Duodenal mucosa (tissue), 2 donors: ENCODE data around the gene RCSD1.

ENCODE experiments used
- H3K27ac ChIP-seq: one replicate; pipeline ENCODE4 v1.7.0; 2013; ENCODE audit warnings: low read depth, low read length
- H3K27me3 ChIP-seq, 2 donors: one replicate each; pipeline ENCODE4 v1.7.0; 2013; ENCODE audit warnings: low read length in 2 of 2, control low read depth in 1 of 2; ENCODE audit not compliant: insufficient read depth in 2 of 2, control insufficient read depth in 1 of 2
- H3K36me3 ChIP-seq, 2 donors: one replicate each; pipeline ENCODE4 v1.7.0; 2013; ENCODE audit warnings: low read length in 2 of 2, control low read depth in 1 of 2; ENCODE audit not compliant: insufficient read depth in 2 of 2, control insufficient read depth in 1 of 2
- H3K4me1 ChIP-seq, 2 donors: one replicate each; pipeline ENCODE4 v1.7.0; 2013; ENCODE audit warnings: low read length in 2 of 2, control low read depth in 1 of 2; ENCODE audit not compliant: insufficient read depth in 2 of 2, control insufficient read depth in 1 of 2
- H3K4me3 ChIP-seq, 2 donors: one replicate each; pipeline ENCODE4 v1.7.0; 2013; ENCODE audit warnings: low read length in 2 of 2, low read depth in 1 of 2
- H3K9ac ChIP-seq, 2 donors: one replicate each; pipeline ENCODE4 v1.7.0; 2013; ENCODE audit warnings: low read length in 2 of 2, low read depth in 1 of 2
- H3K9me3 ChIP-seq, 2 donors: one replicate each; pipeline ENCODE4 v1.7.0; 2013; ENCODE audit warnings: low read length in 2 of 2, control low read depth in 1 of 2; ENCODE audit not compliant: control insufficient read depth in 1 of 2

Gene RCSD1

DNA sequence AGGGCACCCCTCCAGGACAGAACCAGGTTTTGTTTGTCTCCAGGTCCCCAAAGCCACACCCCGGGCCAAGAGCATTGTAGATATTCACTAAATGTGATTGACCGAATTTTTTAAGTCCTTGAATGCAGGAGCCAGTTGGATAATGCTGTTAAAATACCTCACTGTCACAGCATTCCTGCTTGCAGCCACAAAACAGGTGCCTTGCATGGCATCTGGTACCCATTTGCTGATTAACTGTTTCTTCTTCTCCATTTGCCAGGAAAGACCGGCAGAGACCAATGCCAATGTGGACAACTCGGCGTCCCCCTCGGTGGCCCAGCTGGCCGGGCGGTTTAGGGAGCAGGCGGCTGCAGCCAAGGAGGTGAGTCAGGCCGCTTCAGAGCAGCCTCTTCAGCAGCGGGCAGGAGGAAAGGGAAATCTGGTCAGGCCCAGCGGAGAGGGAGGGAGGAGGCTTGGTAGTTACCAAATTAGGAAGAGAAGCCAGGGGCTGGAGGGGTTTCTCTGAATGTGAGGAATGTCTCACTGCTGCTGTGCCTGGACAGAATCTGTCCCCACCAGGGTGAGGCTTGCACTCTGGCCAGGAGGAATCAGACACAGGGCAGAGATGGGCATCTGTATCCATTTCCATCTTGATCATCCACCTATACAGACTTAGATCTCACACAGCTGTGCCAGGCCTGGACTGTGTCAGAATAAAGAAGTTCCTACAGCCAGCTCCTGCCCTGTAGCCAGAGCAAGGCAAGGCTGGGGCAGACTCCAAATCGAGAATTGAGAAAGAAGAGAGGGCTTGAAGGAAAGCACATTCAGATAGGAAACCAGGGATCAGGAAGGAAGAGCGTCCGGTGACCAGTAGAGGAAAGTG is 53.8 kb downstream of the RCSD1 start:
- no peak overlapping the region for H3K4me3 ChIP-seq
- no peak overlapping the region for H3K27ac ChIP-seq
- peaks cover 15 to 16% of the 10 kb centered on the region in 2 donors for H3K4me1 ChIP-seq
- no peak overlapping the region for H3K9ac ChIP-seq
- H3K9me3 ChIP-seq: no peaks in the 10 kb centered on the region
- no peaks in the 10 kb centered on the region for H3K27me3 ChIP-seq
- H3K36me3 ChIP-seq: peaks cover 3 to 17% of the 10 kb centered on the region in 2 donors

DNA sequence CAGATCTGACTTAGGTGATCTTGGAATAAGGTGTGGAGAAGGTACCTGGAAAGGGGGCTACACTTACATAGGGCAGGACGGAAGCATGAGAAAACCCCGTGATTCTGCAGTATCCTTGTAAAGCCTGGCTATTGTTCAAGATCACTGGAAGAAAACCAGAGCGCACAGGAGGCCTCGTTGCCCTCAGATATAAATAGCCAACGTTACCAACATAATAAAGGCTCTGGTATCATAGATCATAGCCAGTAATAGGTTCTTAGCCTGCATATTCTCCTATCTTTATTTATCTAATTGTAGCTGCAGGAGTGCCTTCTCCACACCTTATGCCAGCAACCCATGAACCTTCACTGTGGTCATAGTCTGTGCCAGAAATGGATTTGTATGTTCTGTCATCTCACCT is 55.8 kb downstream of the RCSD1 start:
- H3K4me1 ChIP-seq: peaks cover 11 to 12% of the 10 kb centered on the region in 2 donors
- H3K4me3 ChIP-seq: no peak overlapping the region
- no peaks in the 10 kb centered on the region for H3K27me3 ChIP-seq
- no peak overlapping the region for H3K27ac ChIP-seq
- H3K36me3 ChIP-seq: peaks cover 4 to 17% of the 10 kb centered on the region in 2 donors
- no peak overlapping the region for H3K9ac ChIP-seq
- no peaks in the 10 kb centered on the region for H3K9me3 ChIP-seq

DNA sequence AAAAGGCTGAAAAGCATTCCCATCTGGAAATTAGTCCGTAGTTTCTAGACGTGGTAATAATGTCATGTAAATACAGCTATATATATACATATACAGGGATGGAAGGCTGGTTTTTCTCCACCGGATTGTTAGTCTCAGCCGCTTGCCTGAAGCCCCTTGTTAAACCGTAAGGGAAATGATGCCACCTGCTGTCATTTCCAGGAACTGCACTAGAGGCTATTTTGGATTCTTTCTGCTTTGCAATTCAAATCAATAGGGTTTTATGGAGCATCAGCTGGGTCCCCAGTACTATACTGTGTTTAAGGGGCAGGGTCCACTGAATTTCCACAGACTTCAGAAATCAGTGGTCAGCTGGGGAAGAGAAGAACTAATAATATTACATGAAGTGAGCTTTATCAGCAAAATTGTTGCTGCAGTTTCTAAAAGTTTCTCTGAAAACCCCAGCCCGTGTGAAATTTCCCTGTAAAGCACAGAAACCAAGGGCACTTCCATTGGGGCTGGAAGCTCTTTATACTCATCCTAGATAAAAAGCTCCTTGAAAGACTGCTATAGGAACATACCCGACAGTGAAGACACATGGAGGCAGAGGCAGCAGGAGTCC is 58.0 kb downstream of the RCSD1 start:
- Histone ChIP-seq H3K9ac (no peak overlapping the region), H3K4me1 (peaks cover 4 to 7% of the 10 kb centered on the region in 2 donors)

DNA sequence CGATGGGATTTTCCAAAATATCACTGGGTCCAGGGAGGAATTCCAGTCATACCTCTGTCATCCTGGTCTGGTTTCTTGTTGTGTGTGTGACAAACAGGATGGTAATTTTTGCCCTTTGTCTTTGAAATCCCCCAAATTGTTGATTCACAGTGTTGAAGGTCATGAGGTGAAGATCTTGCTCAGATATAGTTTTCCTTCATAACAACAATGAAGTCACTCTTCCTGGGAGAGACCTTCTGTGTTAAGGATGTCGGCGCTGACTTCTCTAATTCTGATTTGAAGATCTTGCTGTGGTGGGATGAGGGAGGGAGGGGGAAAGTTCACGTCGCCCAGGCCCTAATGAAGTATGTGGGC is 59.5 kb downstream of the RCSD1 start:
- Histone ChIP-seq H3K27ac (no peak overlapping the region), H3K36me3 (peaks cover 9 to 42% of the 10 kb centered on the region in 2 donors)

More for the DNA sequence above, 58.0 kb downstream of the RCSD1 start:
- Histone ChIP-seq H3K27ac (no peak overlapping the region), H3K27me3 (no peaks in the 10 kb centered on the region), H3K36me3 (peaks cover 9 to 31% of the 10 kb centered on the region in 2 donors), H3K9me3 (no peaks in the 10 kb centered on the region), H3K4me3 (no peak overlapping the region)

DNA sequence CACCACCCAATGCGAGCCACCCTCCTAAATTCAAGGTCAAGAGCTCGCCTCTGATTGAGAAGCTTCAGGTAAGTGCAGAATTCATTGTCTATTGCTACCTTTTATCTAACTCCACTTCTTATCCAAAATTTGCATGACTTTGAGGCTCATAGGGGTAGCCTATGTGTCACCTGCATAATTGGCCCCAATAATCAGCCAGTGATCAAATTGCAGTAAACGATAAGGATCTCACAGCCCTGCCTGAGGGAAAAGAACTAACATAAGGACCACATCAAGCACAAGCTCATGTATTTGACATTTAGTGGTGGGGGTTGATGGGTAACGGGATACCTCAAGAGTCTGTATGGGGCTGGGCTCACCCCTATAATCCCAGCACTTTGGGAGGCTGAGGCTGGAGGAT is 60.0 kb downstream of the RCSD1 start:
- peaks cover 4% of the 10 kb centered on the region in 2 donors for H3K4me1 ChIP-seq
- no peak overlapping the region for H3K4me3 ChIP-seq
- peaks cover 9 to 46% of the 10 kb centered on the region in 2 donors for H3K36me3 ChIP-seq
- H3K27ac ChIP-seq: no peak overlapping the region
- H3K9me3 ChIP-seq: no peaks in the 10 kb centered on the region
- H3K9ac ChIP-seq: no peak overlapping the region
- H3K27me3 ChIP-seq: no peaks in the 10 kb centered on the region

More for the DNA sequence above, 59.5 kb downstream of the RCSD1 start:
- Histone ChIP-seq H3K9ac (no peak overlapping the region), H3K4me1 (peaks cover 4% of the 10 kb centered on the region in 2 donors), H3K9me3 (no peaks in the 10 kb centered on the region), H3K27me3 (no peaks in the 10 kb centered on the region), H3K4me3 (no peak overlapping the region)

DNA sequence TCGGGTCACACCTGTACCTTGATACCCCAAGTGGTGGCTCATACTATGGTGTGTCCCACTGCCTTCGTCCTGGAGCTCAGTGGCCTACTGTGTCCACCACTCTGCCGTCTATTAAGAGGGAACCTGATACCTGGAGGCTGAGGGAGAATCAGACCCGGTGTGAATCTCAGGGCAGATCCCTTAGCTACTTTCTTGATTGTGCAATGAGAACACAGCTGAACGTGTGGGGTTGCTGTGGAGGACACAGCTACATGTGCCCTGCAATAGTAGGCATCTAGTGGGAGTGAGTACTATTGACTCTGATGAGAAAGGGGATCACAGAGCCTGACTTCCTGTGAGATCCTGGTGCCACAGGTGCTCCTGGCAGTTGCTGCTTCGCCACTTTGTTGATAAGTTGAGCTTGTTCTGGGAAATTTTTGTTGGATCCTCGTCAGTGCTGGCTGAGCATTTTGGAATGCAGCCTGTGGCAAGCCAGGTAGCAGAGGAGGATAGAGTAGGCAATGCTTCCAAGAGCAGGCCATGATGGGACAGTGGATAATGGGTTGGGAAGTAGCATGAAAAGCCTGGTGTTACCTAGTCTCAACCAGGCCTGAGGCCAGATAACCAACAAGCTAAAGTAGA is 63.5 kb downstream of the RCSD1 start:
- H3K4me3 ChIP-seq: no peak overlapping the region
- no peak overlapping the region for H3K27ac ChIP-seq
- no peaks in the 10 kb centered on the region for H3K27me3 ChIP-seq
- H3K9me3 ChIP-seq: no peaks in the 10 kb centered on the region
- peaks cover 9 to 58% of the 10 kb centered on the region in 2 donors for H3K36me3 ChIP-seq
- H3K9ac ChIP-seq: no peak overlapping the region
- peaks cover 3 to 8% of the 10 kb centered on the region in 2 donors for H3K4me1 ChIP-seq

DNA sequence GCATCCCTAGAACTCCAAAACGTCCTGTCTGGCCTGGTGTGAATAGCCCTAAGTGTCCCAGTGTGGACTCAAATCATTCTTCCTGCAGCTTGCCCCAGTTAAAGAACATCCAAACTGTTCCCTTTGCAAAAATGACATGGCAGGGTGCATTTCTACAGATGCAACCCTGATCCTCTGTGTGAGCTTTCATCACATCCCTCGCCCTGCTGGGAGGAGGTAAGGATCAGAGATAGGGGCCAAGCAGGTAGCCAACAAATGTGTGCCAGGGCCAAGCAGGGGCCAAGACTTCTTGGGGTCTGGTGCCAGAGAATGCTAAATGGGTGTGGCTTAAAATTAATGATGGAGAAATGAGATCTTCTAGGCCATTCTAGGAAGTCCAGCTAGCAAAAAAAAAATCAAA is 64.7 kb downstream of the RCSD1 start:
- H3K9me3 ChIP-seq: no peaks in the 10 kb centered on the region
- H3K36me3 ChIP-seq: peaks cover 10 to 65% of the 10 kb centered on the region in 2 donors
- H3K27me3 ChIP-seq: no peaks in the 10 kb centered on the region
- no peak overlapping the region for H3K27ac ChIP-seq
- H3K4me1 ChIP-seq: peaks cover 3 to 8% of the 10 kb centered on the region in 2 donors
- H3K4me3 ChIP-seq: no peak overlapping the region
- H3K9ac ChIP-seq: no peak overlapping the region

DNA sequence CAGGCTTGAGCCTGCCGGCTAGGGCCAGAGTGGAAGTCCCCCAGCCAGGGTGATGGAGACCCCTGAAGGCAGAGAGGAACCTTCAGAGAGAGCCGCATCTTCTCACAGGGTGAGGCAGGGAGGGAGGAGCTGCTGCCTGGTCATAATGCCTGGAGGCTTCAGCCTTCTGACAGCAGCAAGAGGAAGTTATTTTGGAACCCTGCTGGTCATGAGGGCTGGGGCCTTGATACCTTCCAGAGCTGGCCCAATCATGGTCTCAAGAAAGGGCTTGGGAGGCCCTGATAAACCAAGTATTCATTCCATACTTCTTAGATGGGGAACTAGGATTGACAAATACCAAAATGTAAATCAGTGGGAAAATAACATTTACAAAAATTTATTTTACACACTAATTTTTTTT is 65.1 kb downstream of the RCSD1 start:
- Histone ChIP-seq H3K36me3 (peaks cover 10 to 67% of the 10 kb centered on the region in 2 donors), H3K27ac (no peak overlapping the region), H3K9me3 (no peaks in the 10 kb centered on the region), H3K9ac (no peak overlapping the region), H3K4me1 (peaks cover 3 to 8% of the 10 kb centered on the region in 2 donors), H3K4me3 (no peak overlapping the region), H3K27me3 (no peaks in the 10 kb centered on the region)

DNA sequence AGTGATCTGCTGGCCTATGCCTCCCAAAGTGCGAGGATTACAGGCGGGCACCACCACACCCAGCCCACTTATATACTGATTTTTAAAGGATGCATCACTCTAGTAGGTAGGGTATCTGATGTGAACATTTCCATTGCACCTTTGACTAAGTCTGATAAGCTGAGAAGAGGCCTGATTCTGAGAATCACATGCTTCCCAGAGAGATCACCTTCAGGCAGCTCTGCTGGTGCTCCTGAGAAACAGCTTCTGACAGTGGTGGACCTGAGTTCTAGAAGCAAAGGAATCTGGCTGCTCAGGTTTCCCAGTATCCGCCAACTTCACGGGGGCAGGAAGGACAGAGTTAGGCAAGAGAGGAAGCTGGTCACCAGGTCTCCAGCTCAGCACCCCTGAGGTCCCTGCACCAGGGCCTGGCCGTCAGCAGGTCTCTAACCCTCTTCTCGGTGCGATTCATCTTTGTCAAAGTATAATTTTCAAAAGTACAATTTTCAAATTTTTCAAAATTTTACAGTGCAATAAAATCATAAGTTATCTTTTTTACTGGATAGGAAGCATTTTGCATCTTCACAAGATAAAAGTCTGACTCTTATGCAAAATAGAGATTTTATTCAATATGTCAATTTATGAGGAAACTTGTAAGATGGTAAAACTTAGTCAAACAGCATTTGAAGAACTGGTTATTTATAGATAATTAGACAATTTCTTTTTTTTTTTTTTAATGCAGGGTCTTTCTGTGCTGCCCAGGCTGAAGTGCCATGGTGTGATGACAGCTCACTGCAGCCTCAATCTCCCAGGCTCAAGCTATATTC is 65.9 kb downstream of the RCSD1 start:
- Histone ChIP-seq H3K9ac (no peak overlapping the region), H3K9me3 (no peaks in the 10 kb centered on the region), H3K4me1 (peaks cover 3 to 8% of the 10 kb centered on the region in 2 donors), H3K36me3 (peaks cover 10 to 60% of the 10 kb centered on the region in 2 donors), H3K27me3 (no peaks in the 10 kb centered on the region), H3K4me3 (no peak overlapping the region), H3K27ac (no peak overlapping the region)
